WTC11 (cell line): ENCODE results near the gene DYNLT1.

ENCODE experiments used
- ELF4 ChIP-seq: sonication (generic); formaldehyde crosslinking; IDR thresholded peaks from 2 replicates; pipeline ENCODE4 v1.8.1; 2022; ENCODE audit warnings: low read depth, mild to moderate bottlenecking, moderate library complexity, missing genetic modification reagents
- RORB ChIP-seq: fragments of 250-450 bp; sonication (Bioruptor Pico); IDR thresholded peaks from 2 replicates; pipeline ENCODE4 v1.9.0; 2021; ENCODE audit warnings: mild to moderate bottlenecking
- TCF7 ChIP-seq: sonication (generic); formaldehyde crosslinking; IDR thresholded peaks from 2 replicates; pipeline ENCODE4 v1.8.0; 2022; ENCODE audit warnings: mild to moderate bottlenecking, low read depth, missing genetic modification reagents, moderate library complexity
- TF ChIP-seq, protein P1 (sequence below): fragments of 200-600 bp; IDR thresholded peaks from 2 replicates; pipeline ENCODE4 v1.8.0; 2022; ENCODE audit warnings: antibody characterized with exemption
- TF ChIP-seq, protein P2 (sequence below): sonication (generic); formaldehyde crosslinking; IDR thresholded peaks from 2 replicates; pipeline ENCODE4 v1.8.1; 2022; ENCODE audit warnings: low read depth, missing genetic modification reagents, borderline replicate concordance
- TF ChIP-seq, protein P3 (sequence below): sonication (generic); formaldehyde crosslinking; IDR thresholded peaks from 2 replicates; pipeline ENCODE4 v1.8.1; 2023; ENCODE audit warnings: mild to moderate bottlenecking, missing genetic modification reagents, borderline replicate concordance
- TF ChIP-seq, protein P4 (sequence below): sonication (generic); formaldehyde crosslinking; IDR thresholded peaks from 2 replicates; pipeline ENCODE4 v1.8.1; 2023; ENCODE audit warnings: mild to moderate bottlenecking, missing genetic modification reagents, moderate library complexity
- TF ChIP-seq, protein P5 (sequence below): sonication (generic); formaldehyde crosslinking; IDR thresholded peaks from 2 replicates; pipeline ENCODE4 v1.8.1; 2022; ENCODE audit warnings: missing genetic modification reagents, borderline replicate concordance
- TF ChIP-seq, protein P6 (sequence below): fragments of 250-450 bp; sonication (Bioruptor Pico); IDR thresholded peaks from 2 replicates; pipeline ENCODE4 v1.8.0; 2021; ENCODE audit warnings: mild to moderate bottlenecking
- TF ChIP-seq, protein P7 (sequence below): sonication (generic); formaldehyde crosslinking; IDR thresholded peaks from 2 replicates; pipeline ENCODE4 v1.8.1; 2022; ENCODE audit warnings: low read depth, mild to moderate bottlenecking, moderate library complexity, missing genetic modification reagents, borderline replicate concordance

DNA sequence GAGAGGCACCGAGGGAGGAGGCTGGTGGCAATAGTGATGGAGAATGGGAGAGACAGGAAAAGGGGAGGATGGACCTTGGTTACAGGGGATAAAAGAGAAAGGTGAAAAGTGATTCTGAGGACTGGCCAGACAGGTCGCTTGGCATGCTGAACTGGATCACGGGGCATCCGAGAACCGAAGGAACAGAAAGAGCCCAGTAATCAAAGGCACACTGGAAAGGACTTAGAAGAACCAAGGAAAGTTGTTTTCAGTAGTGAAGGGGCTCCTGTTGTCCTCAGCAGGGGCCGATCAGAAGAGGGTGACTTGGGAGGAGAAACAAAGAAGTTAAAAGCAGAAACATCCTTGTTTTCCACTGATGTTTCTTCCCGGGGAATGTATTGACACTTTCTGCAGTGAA lies 24.2 kb upstream of the DYNLT1 start:
- TF ChIP-seq, protein P1, sequence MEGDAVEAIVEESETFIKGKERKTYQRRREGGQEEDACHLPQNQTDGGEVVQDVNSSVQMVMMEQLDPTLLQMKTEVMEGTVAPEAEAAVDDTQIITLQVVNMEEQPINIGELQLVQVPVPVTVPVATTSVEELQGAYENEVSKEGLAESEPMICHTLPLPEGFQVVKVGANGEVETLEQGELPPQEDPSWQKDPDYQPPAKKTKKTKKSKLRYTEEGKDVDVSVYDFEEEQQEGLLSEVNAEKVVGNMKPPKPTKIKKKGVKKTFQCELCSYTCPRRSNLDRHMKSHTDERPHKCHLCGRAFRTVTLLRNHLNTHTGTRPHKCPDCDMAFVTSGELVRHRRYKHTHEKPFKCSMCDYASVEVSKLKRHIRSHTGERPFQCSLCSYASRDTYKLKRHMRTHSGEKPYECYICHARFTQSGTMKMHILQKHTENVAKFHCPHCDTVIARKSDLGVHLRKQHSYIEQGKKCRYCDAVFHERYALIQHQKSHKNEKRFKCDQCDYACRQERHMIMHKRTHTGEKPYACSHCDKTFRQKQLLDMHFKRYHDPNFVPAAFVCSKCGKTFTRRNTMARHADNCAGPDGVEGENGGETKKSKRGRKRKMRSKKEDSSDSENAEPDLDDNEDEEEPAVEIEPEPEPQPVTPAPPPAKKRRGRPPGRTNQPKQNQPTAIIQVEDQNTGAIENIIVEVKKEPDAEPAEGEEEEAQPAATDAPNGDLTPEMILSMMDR: no peak
- no peak for TF ChIP-seq ELF4
- TF ChIP-seq, protein P2, sequence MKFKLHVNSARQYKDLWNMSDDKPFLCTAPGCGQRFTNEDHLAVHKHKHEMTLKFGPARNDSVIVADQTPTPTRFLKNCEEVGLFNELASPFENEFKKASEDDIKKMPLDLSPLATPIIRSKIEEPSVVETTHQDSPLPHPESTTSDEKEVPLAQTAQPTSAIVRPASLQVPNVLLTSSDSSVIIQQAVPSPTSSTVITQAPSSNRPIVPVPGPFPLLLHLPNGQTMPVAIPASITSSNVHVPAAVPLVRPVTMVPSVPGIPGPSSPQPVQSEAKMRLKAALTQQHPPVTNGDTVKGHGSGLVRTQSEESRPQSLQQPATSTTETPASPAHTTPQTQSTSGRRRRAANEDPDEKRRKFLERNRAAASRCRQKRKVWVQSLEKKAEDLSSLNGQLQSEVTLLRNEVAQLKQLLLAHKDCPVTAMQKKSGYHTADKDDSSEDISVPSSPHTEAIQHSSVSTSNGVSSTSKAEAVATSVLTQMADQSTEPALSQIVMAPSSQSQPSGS (CRISPR knock-in tag): no peak
- TF ChIP-seq, protein P3, sequence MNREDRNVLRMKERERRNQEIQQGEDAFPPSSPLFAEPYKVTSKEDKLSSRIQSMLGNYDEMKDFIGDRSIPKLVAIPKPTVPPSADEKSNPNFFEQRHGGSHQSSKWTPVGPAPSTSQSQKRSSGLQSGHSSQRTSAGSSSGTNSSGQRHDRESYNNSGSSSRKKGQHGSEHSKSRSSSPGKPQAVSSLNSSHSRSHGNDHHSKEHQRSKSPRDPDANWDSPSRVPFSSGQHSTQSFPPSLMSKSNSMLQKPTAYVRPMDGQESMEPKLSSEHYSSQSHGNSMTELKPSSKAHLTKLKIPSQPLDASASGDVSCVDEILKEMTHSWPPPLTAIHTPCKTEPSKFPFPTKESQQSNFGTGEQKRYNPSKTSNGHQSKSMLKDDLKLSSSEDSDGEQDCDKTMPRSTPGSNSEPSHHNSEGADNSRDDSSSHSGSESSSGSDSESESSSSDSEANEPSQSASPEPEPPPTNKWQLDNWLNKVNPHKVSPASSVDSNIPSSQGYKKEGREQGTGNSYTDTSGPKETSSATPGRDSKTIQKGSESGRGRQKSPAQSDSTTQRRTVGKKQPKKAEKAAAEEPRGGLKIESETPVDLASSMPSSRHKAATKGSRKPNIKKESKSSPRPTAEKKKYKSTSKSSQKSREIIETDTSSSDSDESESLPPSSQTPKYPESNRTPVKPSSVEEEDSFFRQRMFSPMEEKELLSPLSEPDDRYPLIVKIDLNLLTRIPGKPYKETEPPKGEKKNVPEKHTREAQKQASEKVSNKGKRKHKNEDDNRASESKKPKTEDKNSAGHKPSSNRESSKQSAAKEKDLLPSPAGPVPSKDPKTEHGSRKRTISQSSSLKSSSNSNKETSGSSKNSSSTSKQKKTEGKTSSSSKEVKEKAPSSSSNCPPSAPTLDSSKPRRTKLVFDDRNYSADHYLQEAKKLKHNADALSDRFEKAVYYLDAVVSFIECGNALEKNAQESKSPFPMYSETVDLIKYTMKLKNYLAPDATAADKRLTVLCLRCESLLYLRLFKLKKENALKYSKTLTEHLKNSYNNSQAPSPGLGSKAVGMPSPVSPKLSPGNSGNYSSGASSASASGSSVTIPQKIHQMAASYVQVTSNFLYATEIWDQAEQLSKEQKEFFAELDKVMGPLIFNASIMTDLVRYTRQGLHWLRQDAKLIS (CRISPR knock-in tag): no peak
- no peak for TF ChIP-seq TCF7
- TF ChIP-seq, protein P4, sequence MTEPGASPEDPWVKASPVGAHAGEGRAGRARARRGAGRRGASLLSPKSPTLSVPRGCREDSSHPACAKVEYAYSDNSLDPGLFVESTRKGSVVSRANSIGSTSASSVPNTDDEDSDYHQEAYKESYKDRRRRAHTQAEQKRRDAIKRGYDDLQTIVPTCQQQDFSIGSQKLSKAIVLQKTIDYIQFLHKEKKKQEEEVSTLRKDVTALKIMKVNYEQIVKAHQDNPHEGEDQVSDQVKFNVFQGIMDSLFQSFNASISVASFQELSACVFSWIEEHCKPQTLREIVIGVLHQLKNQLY (CRISPR knock-in tag): no peak
- TF ChIP-seq, protein P5, sequence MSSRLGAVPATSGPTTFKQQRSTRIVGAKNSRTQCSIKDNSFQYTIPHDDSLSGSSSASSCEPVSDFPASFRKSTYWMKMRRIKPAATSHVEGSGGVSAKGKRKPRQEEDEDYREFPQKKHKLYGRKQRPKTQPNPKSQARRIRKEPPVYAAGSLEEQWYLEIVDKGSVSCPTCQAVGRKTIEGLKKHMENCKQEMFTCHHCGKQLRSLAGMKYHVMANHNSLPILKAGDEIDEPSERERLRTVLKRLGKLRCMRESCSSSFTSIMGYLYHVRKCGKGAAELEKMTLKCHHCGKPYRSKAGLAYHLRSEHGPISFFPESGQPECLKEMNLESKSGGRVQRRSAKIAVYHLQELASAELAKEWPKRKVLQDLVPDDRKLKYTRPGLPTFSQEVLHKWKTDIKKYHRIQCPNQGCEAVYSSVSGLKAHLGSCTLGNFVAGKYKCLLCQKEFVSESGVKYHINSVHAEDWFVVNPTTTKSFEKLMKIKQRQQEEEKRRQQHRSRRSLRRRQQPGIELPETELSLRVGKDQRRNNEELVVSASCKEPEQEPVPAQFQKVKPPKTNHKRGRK (CRISPR knock-in tag): no peak
- TF ChIP-seq, protein P6, sequence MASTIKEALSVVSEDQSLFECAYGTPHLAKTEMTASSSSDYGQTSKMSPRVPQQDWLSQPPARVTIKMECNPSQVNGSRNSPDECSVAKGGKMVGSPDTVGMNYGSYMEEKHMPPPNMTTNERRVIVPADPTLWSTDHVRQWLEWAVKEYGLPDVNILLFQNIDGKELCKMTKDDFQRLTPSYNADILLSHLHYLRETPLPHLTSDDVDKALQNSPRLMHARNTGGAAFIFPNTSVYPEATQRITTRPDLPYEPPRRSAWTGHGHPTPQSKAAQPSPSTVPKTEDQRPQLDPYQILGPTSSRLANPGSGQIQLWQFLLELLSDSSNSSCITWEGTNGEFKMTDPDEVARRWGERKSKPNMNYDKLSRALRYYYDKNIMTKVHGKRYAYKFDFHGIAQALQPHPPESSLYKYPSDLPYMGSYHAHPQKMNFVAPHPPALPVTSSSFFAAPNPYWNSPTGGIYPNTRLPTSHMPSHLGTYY (CRISPR knock-in tag): no peak
- TF ChIP-seq, protein P7, sequence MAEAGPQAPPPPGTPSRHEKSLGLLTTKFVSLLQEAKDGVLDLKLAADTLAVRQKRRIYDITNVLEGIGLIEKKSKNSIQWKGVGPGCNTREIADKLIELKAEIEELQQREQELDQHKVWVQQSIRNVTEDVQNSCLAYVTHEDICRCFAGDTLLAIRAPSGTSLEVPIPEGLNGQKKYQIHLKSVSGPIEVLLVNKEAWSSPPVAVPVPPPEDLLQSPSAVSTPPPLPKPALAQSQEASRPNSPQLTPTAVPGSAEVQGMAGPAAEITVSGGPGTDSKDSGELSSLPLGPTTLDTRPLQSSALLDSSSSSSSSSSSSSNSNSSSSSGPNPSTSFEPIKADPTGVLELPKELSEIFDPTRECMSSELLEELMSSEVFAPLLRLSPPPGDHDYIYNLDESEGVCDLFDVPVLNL (CRISPR knock-in tag): no peak
- TF ChIP-seq RORB (CRISPR knock-in tag): no peak
